ENCODE measurements around the gene IL1R1. TPM values are rescaled to one million over a fixed set of nuclear protein-coding genes. Genes with fewer than 3 reads are reported as not detected.
A peak's percentile ranks its signal among the peaks of the same experiment; 100 is the strongest.

The IL1R1 gene
- total RNA-seq, 1 donor from 2014 or later, result 0.17 TPM

DNA sequence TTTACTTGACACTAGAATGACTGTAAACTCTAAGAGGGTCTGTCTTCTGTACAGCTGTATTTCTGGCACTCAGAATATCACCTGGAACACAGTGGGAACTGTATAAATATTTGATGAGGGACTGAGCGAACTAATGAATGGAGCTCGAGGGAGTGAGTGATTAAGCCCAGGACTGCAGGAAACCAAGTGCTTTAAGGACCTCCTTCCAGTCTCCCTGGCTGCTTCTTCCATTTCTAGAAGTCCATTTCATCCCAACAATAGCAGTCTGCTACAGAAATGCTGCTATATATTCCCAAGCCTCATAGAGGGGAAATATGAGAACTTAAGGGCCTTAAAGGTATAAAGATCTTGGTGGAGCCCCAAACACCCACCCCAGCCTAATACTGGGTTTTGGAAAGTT lies 41.5 kb downstream of the IL1R1 start:
- no peak overlapping the region for H3K27ac Mint-ChIP-seq (ENCODE audit: unreplicated experiment)
- TF ChIP-seq CTCF (IDR thresholded peaks at IDR 0.05; ENCODE audit: partially characterized antibody, unreplicated experiment), result no peak
- no peak for DNase-seq
- H3K4me3 Mint-ChIP-seq (ENCODE audit: unreplicated experiment), result no peak overlapping the region
- H3K36me3 Mint-ChIP-seq (ENCODE audit: unreplicated experiment), result no peaks in the 10 kb centered on the region
- no peaks in the 10 kb centered on the region for H3K9me3 Mint-ChIP-seq (ENCODE audit: unreplicated experiment)
- peaks cover 12% of the 10 kb centered on the region for H3K27me3 Mint-ChIP-seq (ENCODE audit: unreplicated experiment)
- H3K4me1 Mint-ChIP-seq (ENCODE audit: low read depth, unreplicated experiment), result peaks cover 5% of the 10 kb centered on the region

DNA sequence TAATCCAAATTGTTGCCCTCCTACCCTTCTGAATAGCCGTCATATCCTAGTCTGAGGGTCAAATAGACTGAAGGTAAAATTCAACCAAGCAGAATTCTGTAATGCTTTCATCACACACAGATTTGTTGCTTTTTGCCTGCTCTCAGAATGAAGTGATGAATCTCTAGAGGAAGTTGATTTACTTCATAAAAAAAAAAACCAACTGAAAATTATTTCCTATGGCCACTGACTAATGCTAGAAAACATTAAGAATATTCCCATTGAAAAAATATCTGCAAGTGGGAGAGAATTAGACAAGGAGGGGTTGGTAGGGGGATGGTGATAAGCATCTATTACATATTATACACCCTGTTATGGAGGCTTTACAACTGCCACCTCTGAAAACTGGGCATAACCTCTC lies 42.0 kb downstream of the IL1R1 start:
- Mint-ChIP-seq H3K27me3 (ENCODE audit: unreplicated experiment) (peaks cover 12% of the 10 kb centered on the region), H3K4me1 (ENCODE audit: low read depth, unreplicated experiment) (peaks cover 5% of the 10 kb centered on the region), H3K36me3 (ENCODE audit: unreplicated experiment) (no peaks in the 10 kb centered on the region), H3K4me3 (ENCODE audit: unreplicated experiment) (no peak overlapping the region), H3K9me3 (ENCODE audit: unreplicated experiment) (no peaks in the 10 kb centered on the region), H3K27ac (ENCODE audit: unreplicated experiment) (no peak overlapping the region)
- DNase-seq, result no peak
- no peak for TF ChIP-seq CTCF (IDR thresholded peaks at IDR 0.05; ENCODE audit: partially characterized antibody, unreplicated experiment)

- no peak overlapping the region for H3K4me3 Mint-ChIP-seq (ENCODE audit: unreplicated experiment)
- H3K27ac Mint-ChIP-seq (ENCODE audit: unreplicated experiment), result no peak overlapping the region
- no peaks in the 10 kb centered on the region for H3K9me3 Mint-ChIP-seq (ENCODE audit: unreplicated experiment)
- peak; percentile 63 for TF ChIP-seq CTCF (IDR thresholded peaks at IDR 0.05; ENCODE audit: partially characterized antibody, unreplicated experiment)
- peaks cover 5% of the 10 kb centered on the region for H3K4me1 Mint-ChIP-seq (ENCODE audit: low read depth, unreplicated experiment)
- H3K27me3 Mint-ChIP-seq (ENCODE audit: unreplicated experiment), result peaks cover 12% of the 10 kb centered on the region
- DNase-seq, result no peak
- no peaks in the 10 kb centered on the region for H3K36me3 Mint-ChIP-seq (ENCODE audit: unreplicated experiment)
Observed at GRCh38 chr2:102185347-102185746, 42.8 kb downstream of the IL1R1 start.

DNA sequence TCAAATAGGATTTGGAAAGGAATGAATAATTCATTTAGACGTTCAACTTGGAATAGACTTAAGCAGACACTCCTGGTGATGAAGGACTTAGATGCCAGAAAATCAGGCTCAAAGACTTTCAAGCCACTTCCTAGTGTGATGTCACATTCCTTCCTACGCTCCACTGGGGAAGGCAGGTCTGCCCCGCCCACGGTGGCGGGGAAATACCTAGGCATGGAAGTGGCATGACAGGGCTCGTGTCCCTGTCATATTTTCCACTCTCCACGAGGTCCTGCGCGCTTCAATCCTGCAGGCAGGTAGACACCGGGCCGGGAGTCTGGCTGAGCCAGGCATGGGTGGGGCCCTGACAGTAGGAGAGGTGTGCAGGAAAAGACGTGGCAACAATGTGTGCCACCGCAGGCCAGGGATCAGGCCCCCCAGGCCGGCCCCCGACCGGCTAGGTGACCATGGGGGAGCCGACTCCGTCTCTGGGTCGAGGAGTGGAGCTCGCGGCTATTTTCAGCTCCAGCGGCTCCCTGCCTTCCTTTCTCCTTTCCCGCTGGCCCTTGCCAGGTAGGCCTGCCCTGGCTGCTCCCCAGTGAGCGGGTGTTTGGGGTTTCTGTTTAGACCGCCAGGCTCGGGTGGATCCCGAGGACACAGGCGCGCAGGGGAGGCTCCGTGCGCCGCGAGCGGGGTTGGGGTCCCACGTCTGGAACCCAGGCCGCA lies 44.4 kb downstream of the IL1R1 start, which contains the start of gene IL1RL2:
Gene IL1RL2, plus strand, starts transcription at position 233 of the 705 bp plus-strand sequence. CDS start 845 bp downstream, outside the sequence.
- H3K36me3 Mint-ChIP-seq (ENCODE audit: unreplicated experiment), result no peaks in the 10 kb centered on the region
- no peak for TF ChIP-seq CTCF (IDR thresholded peaks at IDR 0.05; ENCODE audit: partially characterized antibody, unreplicated experiment)
- H3K4me3 Mint-ChIP-seq (ENCODE audit: unreplicated experiment), result peak within 1 kb of the TSS; percentile 93
- H3K9me3 Mint-ChIP-seq (ENCODE audit: unreplicated experiment), result no peaks in the 10 kb centered on the region
- peaks cover 5% of the 10 kb centered on the region for H3K4me1 Mint-ChIP-seq (ENCODE audit: low read depth, unreplicated experiment)
- no peak for DNase-seq
- H3K27me3 Mint-ChIP-seq (ENCODE audit: unreplicated experiment), result peaks cover 12% of the 10 kb centered on the region
- H3K27ac Mint-ChIP-seq (ENCODE audit: unreplicated experiment), result no peak within 1 kb of the TSS

- H3K4me1 Mint-ChIP-seq (ENCODE audit: low read depth, unreplicated experiment), result peaks cover under 1% of the 10 kb centered on the region
- TF ChIP-seq CTCF (IDR thresholded peaks at IDR 0.05; ENCODE audit: partially characterized antibody, unreplicated experiment), result no peak
- DNase-seq, result peak; percentile 72
- no peaks in the 10 kb centered on the region for H3K9me3 Mint-ChIP-seq (ENCODE audit: unreplicated experiment)
- peaks cover 12% of the 10 kb centered on the region for H3K27me3 Mint-ChIP-seq (ENCODE audit: unreplicated experiment)
- H3K27ac Mint-ChIP-seq (ENCODE audit: unreplicated experiment), result no peak overlapping the region
- peak overlapping the region; percentile 93 for H3K4me3 Mint-ChIP-seq (ENCODE audit: unreplicated experiment)
- no peaks in the 10 kb centered on the region for H3K36me3 Mint-ChIP-seq (ENCODE audit: unreplicated experiment)
Observed at GRCh38 chr2:102187496-102188150, 45.1 kb downstream of the IL1R1 start.
